Natural killer cell (primary cell): ENCODE results near the gene SPINT1. TPM values are rescaled to one million over a fixed set of nuclear protein-coding genes. Genes with fewer than 3 reads are reported as not detected.

ENCODE experiments used
- ATAC-seq, 3 donors: fragments of 150-1000 bp in 2 of 3; fragments of 200-7000 bp in 1 of 3; cut with Tn5 transposase; 1 replicate in 1 of 3; 2 replicates in 2 of 3; pipeline ENCODE4 v1.10.0; 2021; ENCODE audit warnings: mild to moderate bottlenecking in 2 of 3, moderate library complexity in 2 of 3
- DNase-seq, 2 donors: peaks; one replicate each; pipeline versions ENCODE4 v3.0.0 to v3.0.0-alpha.2; 2013 to 2021; ENCODE audit warnings: mixed read lengths in 1 of 2
- H3K27ac ChIP-seq: one replicate; pipeline ENCODE4 v1.5.1; 2013; ENCODE audit warnings: mild to moderate bottlenecking, low read length
- H3K27me3 ChIP-seq: one replicate; pipeline ENCODE4 v1.6.1; 2013; ENCODE audit warnings: low read length; ENCODE audit not compliant: control insufficient read depth, insufficient read depth
- H3K36me3 ChIP-seq: one replicate; pipeline ENCODE4 v1.6.1; 2013; ENCODE audit warnings: low read length; ENCODE audit not compliant: control insufficient read depth, insufficient read depth
- H3K4me1 ChIP-seq: one replicate; pipeline ENCODE4 v1.6.1; 2013; ENCODE audit warnings: low read length; ENCODE audit not compliant: control insufficient read depth, insufficient read depth
- H3K4me3 ChIP-seq: one replicate; pipeline ENCODE4 v1.5.1; 2013; ENCODE audit warnings: low read length
- H3K9me3 ChIP-seq: one replicate; pipeline ENCODE4 v1.6.1; 2013; ENCODE audit warnings: low read length; ENCODE audit not compliant: control insufficient read depth, insufficient read depth
- H3K27ac Mint-ChIP-seq, 2 donors: one replicate each; pipeline ENCODE4 v1.8.0; 2022; ENCODE audit warnings: mild to moderate bottlenecking in 2 of 2, mixed read lengths in 2 of 2, moderate library complexity in 1 of 2
- H3K27me3 Mint-ChIP-seq, 2 donors: one replicate each; pipeline ENCODE4 v1.8.0; 2022; ENCODE audit warnings: low read depth in 2 of 2, mixed read lengths in 2 of 2
- H3K36me3 Mint-ChIP-seq: one replicate; pipeline ENCODE4 v1.8.0; 2022; ENCODE audit warnings: mixed read lengths
- H3K4me1 Mint-ChIP-seq, 2 donors: one replicate each; pipeline ENCODE4 v1.8.0; 2022; ENCODE audit warnings: mixed read lengths in 2 of 2
- H3K4me3 Mint-ChIP-seq: one replicate; pipeline ENCODE4 v1.8.0; 2022; ENCODE audit warnings: mild to moderate bottlenecking, moderate library complexity, mixed read lengths
- H3K9me3 Mint-ChIP-seq, 2 donors: one replicate each; pipeline ENCODE4 v1.8.0; 2022; ENCODE audit warnings: mixed read lengths in 2 of 2
- WGBS: methylation state at CpG from one replicate; pipeline ENCODE4 v1.1.7; 2013; ENCODE audit warnings: missing lambda C conversion rate; ENCODE audit not compliant: insufficient coverage; 5-methylcytosine and 5-hydroxymethylcytosine counted together
- intact Hi-C: fragments of 100-400 bp; cut with micrococcal nuclease; formaldehyde crosslinking; loops from one replicate; pipeline ENCODE4 v1.14.2; 2022
- total RNA-seq, 4 donors: library from RNA; stranded (reverse); fragments of 120-200 nt in 1 of 4; gene quantifications; one replicate each; pipeline versions ENCODE4 v1.2.3 to v1.2.4, GENCODE V29; 2013 to 2022
- TF ChIP-seq, protein P1 (sequence below): fragments of 200-600 bp; IDR thresholded peaks from one replicate; pipeline ENCODE4 v1.8.0; 2022; ENCODE audit warnings: antibody characterized with exemption

SPINT1 gene
- total RNA-seq, 3 donors from 2014 or later (not counting 1 experiment from before 2014, with no cell fraction given): 0.41 to 3.1 (median 1.7) TPM

- TF ChIP-seq, protein P1, sequence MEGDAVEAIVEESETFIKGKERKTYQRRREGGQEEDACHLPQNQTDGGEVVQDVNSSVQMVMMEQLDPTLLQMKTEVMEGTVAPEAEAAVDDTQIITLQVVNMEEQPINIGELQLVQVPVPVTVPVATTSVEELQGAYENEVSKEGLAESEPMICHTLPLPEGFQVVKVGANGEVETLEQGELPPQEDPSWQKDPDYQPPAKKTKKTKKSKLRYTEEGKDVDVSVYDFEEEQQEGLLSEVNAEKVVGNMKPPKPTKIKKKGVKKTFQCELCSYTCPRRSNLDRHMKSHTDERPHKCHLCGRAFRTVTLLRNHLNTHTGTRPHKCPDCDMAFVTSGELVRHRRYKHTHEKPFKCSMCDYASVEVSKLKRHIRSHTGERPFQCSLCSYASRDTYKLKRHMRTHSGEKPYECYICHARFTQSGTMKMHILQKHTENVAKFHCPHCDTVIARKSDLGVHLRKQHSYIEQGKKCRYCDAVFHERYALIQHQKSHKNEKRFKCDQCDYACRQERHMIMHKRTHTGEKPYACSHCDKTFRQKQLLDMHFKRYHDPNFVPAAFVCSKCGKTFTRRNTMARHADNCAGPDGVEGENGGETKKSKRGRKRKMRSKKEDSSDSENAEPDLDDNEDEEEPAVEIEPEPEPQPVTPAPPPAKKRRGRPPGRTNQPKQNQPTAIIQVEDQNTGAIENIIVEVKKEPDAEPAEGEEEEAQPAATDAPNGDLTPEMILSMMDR: no peak
- intact Hi-C loops: no loop called here
- 98% methylated on average over 3 of the region's 3 CpGs for WGBS
- H3K27me3 ChIP-seq: no peaks in the 10 kb centered on the region
- H3K4me3 ChIP-seq: no peak overlapping the region
- H3K36me3 ChIP-seq: peaks cover 2% of the 10 kb centered on the region
- Mint-ChIP-seq H3K36me3 (no peaks in the 10 kb centered on the region), H3K4me3 (no peak overlapping the region), H3K27me3 (no peaks in the 10 kb centered on the region), H3K4me1 (peaks cover 16 to 25% of the 10 kb centered on the region in 2 donors), H3K27ac (peak overlapping the region in 1 of 2 donors; percentile 27), H3K9me3 (no peaks in the 10 kb centered on the region)
- DNase-seq (no peak), ATAC-seq (no peak)
- no peaks in the 10 kb centered on the region for H3K9me3 ChIP-seq
- H3K27ac ChIP-seq: no peak overlapping the region
- no peaks in the 10 kb centered on the region for H3K4me1 ChIP-seq
These were observed 44.3 kb upstream of the SPINT1 start for GRCh38 chr15:40799523-40799922.

- no peaks in the 10 kb centered on the region for H3K27me3 Mint-ChIP-seq
- H3K27me3 ChIP-seq: no peaks in the 10 kb centered on the region
- no peaks in the 10 kb centered on the region for H3K9me3 Mint-ChIP-seq
- TF ChIP-seq, protein P1: no peak
- WGBS: 100% methylated on average over 1 of the region's 2 CpGs
- H3K4me1 ChIP-seq: peaks cover 17% of the 10 kb centered on the region
- H3K27ac ChIP-seq: no peak overlapping the region
- H3K36me3 ChIP-seq: peaks cover 2% of the 10 kb centered on the region
- H3K36me3 Mint-ChIP-seq: no peaks in the 10 kb centered on the region
- H3K9me3 ChIP-seq: no peaks in the 10 kb centered on the region
- no peak for DNase-seq
- H3K4me1 Mint-ChIP-seq: peaks cover 23 to 30% of the 10 kb centered on the region in 2 donors
- H3K27ac Mint-ChIP-seq: no peak overlapping the region
- no peak for ATAC-seq
- no peak overlapping the region for H3K4me3 ChIP-seq
- intact Hi-C loops: no loop called here
- no peak overlapping the region for H3K4me3 Mint-ChIP-seq
These were observed 40.8 kb upstream of the SPINT1 start for GRCh38 chr15:40803076-40803475.

- H3K4me1 Mint-ChIP-seq: peaks cover 21 to 28% of the 10 kb centered on the region in 2 donors
- H3K27me3 ChIP-seq: no peaks in the 10 kb centered on the region
- H3K9me3 Mint-ChIP-seq: no peaks in the 10 kb centered on the region
- 80% methylated on average over 1 of the region's 1 CpG for WGBS
- no peaks in the 10 kb centered on the region for H3K36me3 Mint-ChIP-seq
- no peak overlapping the region for H3K4me3 Mint-ChIP-seq
- H3K27ac ChIP-seq: no peak overlapping the region
- intact Hi-C loops: no loop called here
- H3K27me3 Mint-ChIP-seq: no peaks in the 10 kb centered on the region
- H3K9me3 ChIP-seq: no peaks in the 10 kb centered on the region
- H3K4me1 ChIP-seq: peaks cover 20% of the 10 kb centered on the region
- H3K36me3 ChIP-seq: no peaks in the 10 kb centered on the region
- DNase-seq (no peak), ATAC-seq (no peak)
- TF ChIP-seq, protein P1: no peak
- no peak overlapping the region for H3K27ac Mint-ChIP-seq
- H3K4me3 ChIP-seq: no peak overlapping the region
These were observed 40.2 kb upstream of the SPINT1 start for GRCh38 chr15:40803688-40804087.

DNA sequence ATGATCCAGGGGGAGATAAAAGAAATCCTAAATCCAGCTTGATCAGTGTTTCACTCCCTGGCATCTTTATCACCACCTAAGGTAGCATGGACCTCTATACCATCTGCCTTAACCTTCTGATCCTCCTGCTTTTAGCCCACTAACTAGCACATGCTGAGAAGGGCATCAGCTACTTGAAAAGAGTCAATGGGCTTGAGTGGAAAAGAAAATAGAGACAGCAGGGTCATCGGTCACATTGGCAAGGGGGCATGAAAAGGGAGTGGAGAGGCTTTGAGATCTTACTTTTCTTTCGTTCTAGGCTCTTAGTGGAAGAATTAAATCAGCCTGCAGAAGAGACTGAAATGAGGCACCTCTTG, 37.2 kb upstream of the SPINT1 start:
- Mint-ChIP-seq H3K4me3 (peak overlapping the region; percentile 100), H3K27me3 (no peaks in the 10 kb centered on the region), H3K9me3 (no peaks in the 10 kb centered on the region), H3K4me1 (peaks cover 21 to 23% of the 10 kb centered on the region in 2 donors), H3K27ac (peak overlapping the region; percentile 97 to 98), H3K36me3 (no peaks in the 10 kb centered on the region)
- intact Hi-C loops: loop anchor here (1.0 to 2.0 kb wide), 3 partner anchors 41 to 111 kb away; partner anchors contain the start of genes RAD51 and RMDN3
- Histone ChIP-seq H3K9me3 (no peaks in the 10 kb centered on the region), H3K4me1 (peaks cover 20% of the 10 kb centered on the region), H3K4me3 (peak overlapping the region; percentile 99), H3K27me3 (no peaks in the 10 kb centered on the region), H3K27ac (peak overlapping the region; percentile 95), H3K36me3 (peaks cover 6% of the 10 kb centered on the region)
- WGBS: 0% methylated on average over 2 of the region's 2 CpGs
- ATAC-seq (no peak), DNase-seq (no peak)
- TF ChIP-seq, protein P1: no peak
